SK-N-SH treated with all-trans-retinoic acid at 6 μM for 48 hours (cell line): ENCODE data around the gene RIOX2.

Source experiments
- ATAC-seq: fragments of 200-7000 bp; cut with Tn5 transposase; 3 replicates; pipeline ENCODE4 v1.9.1; 2020; ENCODE audit warnings: mild to moderate bottlenecking, moderate library complexity
- ARNTL ChIP-seq: fragments of 450-650 bp; formaldehyde crosslinking; IDR thresholded peaks from 2 replicates; pipeline ENCODE4 v1.5.0; 2020; ENCODE audit warnings: low read depth, mild to moderate bottlenecking, moderate library complexity, borderline replicate concordance
- BACH2 ChIP-seq: fragments of 250-450 bp; sonication (Bioruptor Pico); IDR thresholded peaks from 2 replicates; pipeline ENCODE4 v1.9.0; 2021; ENCODE audit warnings: mild to moderate bottlenecking, borderline replicate concordance
- CSDC2 ChIP-seq: fragments of 250-450 bp; sonication (Bioruptor Pico); IDR thresholded peaks from 2 replicates; pipeline ENCODE4 v1.5.0; 2020; ENCODE audit warnings: mild to moderate bottlenecking, moderate library complexity
- ESRRG ChIP-seq: fragments of 250-450 bp; sonication (Bioruptor Pico); IDR thresholded peaks from 2 replicates; pipeline ENCODE4 v1.6.1; 2021; ENCODE audit warnings: mild to moderate bottlenecking
- GLIS3 ChIP-seq: fragments of 250-450 bp; sonication (Bioruptor Pico); IDR thresholded peaks from 2 replicates; pipeline ENCODE4 v1.5.0; 2020; ENCODE audit warnings: mild to moderate bottlenecking, moderate library complexity
- OSR1 ChIP-seq: fragments of 250-450 bp; sonication (Bioruptor Pico); IDR thresholded peaks from 2 replicates; pipeline ENCODE4 v1.8.0; 2022; ENCODE audit warnings: moderate library complexity, mild to moderate bottlenecking, inconsistent platforms
- PPARA ChIP-seq: fragments of 250-450 bp; sonication (Bioruptor Pico); IDR thresholded peaks from 2 replicates; pipeline ENCODE4 v1.5.0; 2020; ENCODE audit warnings: mild to moderate bottlenecking, borderline replicate concordance
- RARB ChIP-seq: fragments of 250-450 bp; sonication (Bioruptor Pico); IDR thresholded peaks from 2 replicates; pipeline ENCODE4 v1.8.0; 2021; ENCODE audit warnings: mild to moderate bottlenecking, moderate library complexity
- SNAI2 ChIP-seq: fragments of 250-450 bp; sonication (Bioruptor Pico); IDR thresholded peaks from 2 replicates; pipeline ENCODE4 v1.5.0; 2020; ENCODE audit warnings: mild to moderate bottlenecking, moderate library complexity
- TCF4 ChIP-seq: fragments of 250-450 bp; sonication (Bioruptor Pico); IDR thresholded peaks from 2 replicates; pipeline ENCODE4 v1.8.0; 2021; ENCODE audit warnings: mild to moderate bottlenecking, moderate library complexity, borderline replicate concordance
- TOX ChIP-seq: fragments of 250-450 bp; sonication (Bioruptor Pico); IDR thresholded peaks from 2 replicates; pipeline ENCODE4 v1.8.0; 2021; ENCODE audit warnings: mild to moderate bottlenecking, moderate library complexity, borderline replicate concordance
- ZC3H10 ChIP-seq: fragments of 250-450 bp; sonication (Bioruptor Pico); IDR thresholded peaks from 2 replicates; pipeline ENCODE4 v1.5.1; 2021; ENCODE audit warnings: mild to moderate bottlenecking, moderate library complexity
- ZFP3 ChIP-seq: fragments of 250-450 bp; sonication (Bioruptor Pico); IDR thresholded peaks from 2 replicates; pipeline ENCODE4 v1.5.0; 2020; ENCODE audit warnings: mild to moderate bottlenecking, moderate library complexity
- ZFP30 ChIP-seq: fragments of 450-650 bp; formaldehyde crosslinking; IDR thresholded peaks from 2 replicates; pipeline ENCODE4 v1.5.0; 2022; ENCODE audit warnings: mild to moderate bottlenecking, moderate library complexity
- ZNF565 ChIP-seq: fragments of 450-650 bp; formaldehyde crosslinking; conservative IDR thresholded peaks from 2 replicates; pipeline ENCODE4 v1.5.0; 2020; ENCODE audit warnings: low read depth, mild to moderate bottlenecking, moderate library complexity
- ZNF70 ChIP-seq: fragments of 450-650 bp; formaldehyde crosslinking; IDR thresholded peaks from 2 replicates; pipeline ENCODE4 v1.5.0; 2020; ENCODE audit warnings: mild to moderate bottlenecking, moderate library complexity
- ZNF8 ChIP-seq: fragments of 450-650 bp; formaldehyde crosslinking; IDR thresholded peaks from 2 replicates; pipeline ENCODE4 v1.5.0; 2020; ENCODE audit warnings: mild to moderate bottlenecking, moderate library complexity
- TF ChIP-seq, protein P1 (sequence below): fragments of 250-450 bp; sonication (Bioruptor Pico); IDR thresholded peaks from 2 replicates; pipeline ENCODE4 v1.5.0; 2020; ENCODE audit warnings: mild to moderate bottlenecking, moderate library complexity
- TF ChIP-seq, protein P2 (sequence below): fragments of 250-450 bp; sonication (Bioruptor Pico); IDR thresholded peaks from 2 replicates; pipeline ENCODE4 v1.5.1; 2021; ENCODE audit warnings: mild to moderate bottlenecking, moderate library complexity
- TF ChIP-seq, protein P3 (sequence below): fragments of 250-450 bp; sonication (Bioruptor Pico); IDR thresholded peaks from 2 replicates; pipeline ENCODE4 v1.5.1; 2020; ENCODE audit warnings: low read depth, mild to moderate bottlenecking, moderate library complexity
- TF ChIP-seq, protein P4 (sequence below): fragments of 250-450 bp; sonication (Bioruptor Pico); IDR thresholded peaks from 2 replicates; pipeline ENCODE4 v1.8.0; 2020; ENCODE audit warnings: mild to moderate bottlenecking, moderate library complexity, borderline replicate concordance

The RIOX2 gene

DNA sequence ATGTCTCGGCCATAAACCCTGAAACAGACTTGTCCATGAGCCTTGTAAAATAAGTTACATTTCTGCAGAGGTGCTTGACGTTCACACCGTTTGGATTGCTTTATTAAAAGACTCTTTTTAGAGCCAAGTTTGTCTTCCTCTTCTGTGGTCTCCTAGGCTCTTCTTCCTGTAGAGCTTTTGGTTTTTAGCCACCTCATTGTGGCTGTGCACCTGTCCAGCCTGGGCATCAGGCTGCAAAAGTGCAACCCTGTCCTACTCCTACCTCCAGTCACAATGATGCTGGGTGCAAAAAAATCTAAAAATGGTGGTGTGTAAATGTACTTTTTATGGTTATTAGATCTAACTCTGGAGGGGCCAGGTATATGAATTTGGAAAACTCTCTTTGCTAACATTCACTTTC lies 2.8 kb upstream of the RIOX2 start:
- TF ChIP-seq, protein P1, sequence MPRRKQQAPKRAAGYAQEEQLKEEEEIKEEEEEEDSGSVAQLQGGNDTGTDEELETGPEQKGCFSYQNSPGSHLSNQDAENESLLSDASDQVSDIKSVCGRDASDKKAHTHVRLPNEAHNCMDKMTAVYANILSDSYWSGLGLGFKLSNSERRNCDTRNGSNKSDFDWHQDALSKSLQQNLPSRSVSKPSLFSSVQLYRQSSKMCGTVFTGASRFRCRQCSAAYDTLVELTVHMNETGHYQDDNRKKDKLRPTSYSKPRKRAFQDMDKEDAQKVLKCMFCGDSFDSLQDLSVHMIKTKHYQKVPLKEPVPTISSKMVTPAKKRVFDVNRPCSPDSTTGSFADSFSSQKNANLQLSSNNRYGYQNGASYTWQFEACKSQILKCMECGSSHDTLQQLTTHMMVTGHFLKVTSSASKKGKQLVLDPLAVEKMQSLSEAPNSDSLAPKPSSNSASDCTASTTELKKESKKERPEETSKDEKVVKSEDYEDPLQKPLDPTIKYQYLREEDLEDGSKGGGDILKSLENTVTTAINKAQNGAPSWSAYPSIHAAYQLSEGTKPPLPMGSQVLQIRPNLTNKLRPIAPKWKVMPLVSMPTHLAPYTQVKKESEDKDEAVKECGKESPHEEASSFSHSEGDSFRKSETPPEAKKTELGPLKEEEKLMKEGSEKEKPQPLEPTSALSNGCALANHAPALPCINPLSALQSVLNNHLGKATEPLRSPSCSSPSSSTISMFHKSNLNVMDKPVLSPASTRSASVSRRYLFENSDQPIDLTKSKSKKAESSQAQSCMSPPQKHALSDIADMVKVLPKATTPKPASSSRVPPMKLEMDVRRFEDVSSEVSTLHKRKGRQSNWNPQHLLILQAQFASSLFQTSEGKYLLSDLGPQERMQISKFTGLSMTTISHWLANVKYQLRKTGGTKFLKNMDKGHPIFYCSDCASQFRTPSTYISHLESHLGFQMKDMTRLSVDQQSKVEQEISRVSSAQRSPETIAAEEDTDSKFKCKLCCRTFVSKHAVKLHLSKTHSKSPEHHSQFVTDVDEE (CRISPR knock-in tag): no peak
- TF ChIP-seq, protein P2, sequence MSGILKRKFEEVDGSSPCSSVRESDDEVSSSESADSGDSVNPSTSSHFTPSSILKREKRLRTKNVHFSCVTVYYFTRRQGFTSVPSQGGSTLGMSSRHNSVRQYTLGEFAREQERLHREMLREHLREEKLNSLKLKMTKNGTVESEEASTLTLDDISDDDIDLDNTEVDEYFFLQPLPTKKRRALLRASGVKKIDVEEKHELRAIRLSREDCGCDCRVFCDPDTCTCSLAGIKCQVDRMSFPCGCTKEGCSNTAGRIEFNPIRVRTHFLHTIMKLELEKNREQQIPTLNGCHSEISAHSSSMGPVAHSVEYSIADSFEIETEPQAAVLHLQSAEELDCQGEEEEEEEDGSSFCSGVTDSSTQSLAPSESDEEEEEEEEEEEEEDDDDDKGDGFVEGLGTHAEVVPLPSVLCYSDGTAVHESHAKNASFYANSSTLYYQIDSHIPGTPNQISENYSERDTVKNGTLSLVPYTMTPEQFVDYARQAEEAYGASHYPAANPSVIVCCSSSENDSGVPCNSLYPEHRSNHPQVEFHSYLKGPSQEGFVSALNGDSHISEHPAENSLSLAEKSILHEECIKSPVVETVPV (CRISPR knock-in tag): no peak
- TF ChIP-seq ZNF70 (CRISPR knock-in tag) (no peak), ZNF565 (CRISPR knock-in tag) (no peak), OSR1 (CRISPR knock-in tag) (no peak), SNAI2 (no peak), ESRRG (CRISPR knock-in tag) (no peak), ZNF8 (CRISPR knock-in tag) (no peak), ZC3H10 (CRISPR knock-in tag) (no peak), ZFP3 (CRISPR knock-in tag) (no peak)
- TF ChIP-seq, protein P3, sequence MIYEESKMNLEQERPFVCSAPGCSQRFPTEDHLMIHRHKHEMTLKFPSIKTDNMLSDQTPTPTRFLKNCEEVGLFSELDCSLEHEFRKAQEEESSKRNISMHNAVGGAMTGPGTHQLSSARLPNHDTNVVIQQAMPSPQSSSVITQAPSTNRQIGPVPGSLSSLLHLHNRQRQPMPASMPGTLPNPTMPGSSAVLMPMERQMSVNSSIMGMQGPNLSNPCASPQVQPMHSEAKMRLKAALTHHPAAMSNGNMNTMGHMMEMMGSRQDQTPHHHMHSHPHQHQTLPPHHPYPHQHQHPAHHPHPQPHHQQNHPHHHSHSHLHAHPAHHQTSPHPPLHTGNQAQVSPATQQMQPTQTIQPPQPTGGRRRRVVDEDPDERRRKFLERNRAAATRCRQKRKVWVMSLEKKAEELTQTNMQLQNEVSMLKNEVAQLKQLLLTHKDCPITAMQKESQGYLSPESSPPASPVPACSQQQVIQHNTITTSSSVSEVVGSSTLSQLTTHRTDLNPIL (CRISPR knock-in tag): no peak
- TF ChIP-seq, protein P4, sequence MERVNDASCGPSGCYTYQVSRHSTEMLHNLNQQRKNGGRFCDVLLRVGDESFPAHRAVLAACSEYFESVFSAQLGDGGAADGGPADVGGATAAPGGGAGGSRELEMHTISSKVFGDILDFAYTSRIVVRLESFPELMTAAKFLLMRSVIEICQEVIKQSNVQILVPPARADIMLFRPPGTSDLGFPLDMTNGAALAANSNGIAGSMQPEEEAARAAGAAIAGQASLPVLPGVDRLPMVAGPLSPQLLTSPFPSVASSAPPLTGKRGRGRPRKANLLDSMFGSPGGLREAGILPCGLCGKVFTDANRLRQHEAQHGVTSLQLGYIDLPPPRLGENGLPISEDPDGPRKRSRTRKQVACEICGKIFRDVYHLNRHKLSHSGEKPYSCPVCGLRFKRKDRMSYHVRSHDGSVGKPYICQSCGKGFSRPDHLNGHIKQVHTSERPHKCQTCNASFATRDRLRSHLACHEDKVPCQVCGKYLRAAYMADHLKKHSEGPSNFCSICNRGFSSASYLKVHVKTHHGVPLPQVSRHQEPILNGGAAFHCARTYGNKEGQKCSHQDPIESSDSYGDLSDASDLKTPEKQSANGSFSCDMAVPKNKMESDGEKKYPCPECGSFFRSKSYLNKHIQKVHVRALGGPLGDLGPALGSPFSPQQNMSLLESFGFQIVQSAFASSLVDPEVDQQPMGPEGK: no peak
- no peak for ATAC-seq

DNA sequence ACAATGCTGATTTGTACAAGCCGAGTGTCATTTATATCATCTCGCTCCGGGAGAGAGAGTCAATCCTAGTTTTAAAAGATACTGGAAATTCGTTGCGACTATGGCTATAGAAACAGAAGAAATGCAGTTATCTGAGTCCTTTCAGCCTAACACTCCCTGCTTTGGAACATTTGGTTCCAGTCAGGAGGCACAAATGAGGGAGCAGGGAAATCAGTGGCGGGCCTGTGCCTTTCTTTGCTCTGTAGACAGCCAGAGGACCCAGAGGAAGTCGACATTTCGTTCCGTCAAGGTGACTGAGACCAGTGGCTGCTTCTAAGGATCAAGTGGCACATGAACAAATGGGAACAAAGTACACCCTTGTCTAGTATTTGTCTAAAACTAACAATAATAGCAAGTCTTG lies 745 bp upstream of the RIOX2 start:
- TF ChIP-seq ZFP30 (CRISPR knock-in tag) (no peak), ZFP3 (CRISPR knock-in tag) (no peak), TCF4 (no peak), BACH2 (CRISPR knock-in tag) (no peak), ZNF8 (CRISPR knock-in tag) (no peak), CSDC2 (CRISPR knock-in tag) (no peak), ESRRG (CRISPR knock-in tag) (no peak), SNAI2 (no peak)
- TF ChIP-seq, protein P1 (CRISPR knock-in tag): no peak
- ATAC-seq: no peak

DNA sequence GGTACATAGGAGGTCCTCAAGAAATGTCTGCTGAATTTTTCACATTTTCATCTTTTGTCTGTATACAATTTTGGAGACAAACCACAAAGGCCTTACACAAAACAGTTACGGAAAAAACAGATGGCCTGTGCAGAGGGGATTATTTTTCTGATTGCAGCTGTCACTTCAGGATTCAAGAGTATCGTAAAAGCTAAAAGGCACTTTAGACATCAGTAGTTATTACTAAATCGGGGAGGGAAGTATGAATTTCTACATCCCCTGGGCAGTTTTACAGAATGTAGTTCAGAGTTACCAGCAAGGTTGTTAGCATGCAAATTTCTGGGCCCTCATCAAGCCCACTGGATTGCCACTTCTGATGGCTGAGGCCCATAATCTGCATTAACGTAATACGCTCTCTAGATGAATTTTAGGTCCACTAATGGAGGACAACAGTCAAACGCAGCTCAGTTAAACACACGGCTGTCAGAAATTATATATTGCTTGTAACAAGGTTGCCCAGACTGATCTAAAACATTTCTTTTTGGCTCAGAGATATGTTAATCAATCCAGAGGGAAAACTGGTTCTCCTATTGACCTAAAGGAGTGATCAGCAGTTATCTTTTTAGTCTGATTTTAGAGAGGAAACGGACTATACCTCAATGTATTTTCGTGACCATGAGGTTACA lies 1.1 kb downstream of the RIOX2 start:
- ATAC-seq: no peak
- no peak for TF ChIP-seq ZNF8 (CRISPR knock-in tag)
- no peak for TF ChIP-seq CSDC2 (CRISPR knock-in tag)
- TF ChIP-seq BACH2 (CRISPR knock-in tag): no peak
- TF ChIP-seq, protein P2 (CRISPR knock-in tag): no peak
- TF ChIP-seq ZFP3 (CRISPR knock-in tag): no peak
- TF ChIP-seq ZNF565 (CRISPR knock-in tag): no peak
- no peak for TF ChIP-seq ARNTL (CRISPR knock-in tag)
- no peak for TF ChIP-seq GLIS3 (CRISPR knock-in tag)
- no peak for TF ChIP-seq OSR1 (CRISPR knock-in tag)
- TF ChIP-seq, protein P4: no peak
- no peak for TF ChIP-seq TOX (CRISPR knock-in tag)
- no peak for TF ChIP-seq RARB (CRISPR knock-in tag)
- no peak for TF ChIP-seq ESRRG (CRISPR knock-in tag)
- no peak for TF ChIP-seq ZNF70 (CRISPR knock-in tag)
- TF ChIP-seq ZC3H10 (CRISPR knock-in tag): no peak
- no peak for TF ChIP-seq PPARA (CRISPR knock-in tag)
- TF ChIP-seq SNAI2: no peak
- TF ChIP-seq ZFP30 (CRISPR knock-in tag): no peak
